HepG2 (cell line): ENCODE results near the gene PPP2R5B. TPM values are rescaled to one million over a fixed set of nuclear protein-coding genes. Genes with fewer than 3 reads are reported as not detected.

Experiments
- AGO2 ChIP-seq: fragments of 200-400 bp; formaldehyde crosslinking; optimal IDR thresholded peaks from 2 replicates; pipeline ENCODE3; 2017; ENCODE audit warnings: mild to moderate bottlenecking, low read depth, low read length, moderate library complexity
- ARNTL ChIP-seq: sonication (generic); formaldehyde crosslinking; IDR thresholded peaks from 2 replicates; pipeline ENCODE4 v1.4.0; 2020; ENCODE audit warnings: mild to moderate bottlenecking, missing genetic modification reagents
- FOXK1 ChIP-seq: sonication (generic); formaldehyde crosslinking; IDR thresholded peaks from 2 replicates; pipeline ENCODE4 v1.4.0; 2020; ENCODE audit warnings: low read depth, missing genetic modification reagents, borderline replicate concordance
- GLI4 ChIP-seq: sonication (generic); formaldehyde crosslinking; IDR thresholded peaks from 2 replicates; pipeline ENCODE4 v1.5.1; 2020; ENCODE audit warnings: missing genetic modification reagents, mild to moderate bottlenecking, moderate library complexity, borderline replicate concordance
- HNRNPH1 ChIP-seq: fragments of 200-400 bp; formaldehyde crosslinking; optimal IDR thresholded peaks from 2 replicates; pipeline ENCODE3; 2017; ENCODE audit warnings: mild to moderate bottlenecking, low read depth, low read length
- NFE2L1 ChIP-seq: sonication (generic); formaldehyde crosslinking; IDR thresholded peaks from 2 replicates; pipeline ENCODE4 v1.4.0; 2020; ENCODE audit warnings: missing genetic modification reagents, mild to moderate bottlenecking, borderline replicate concordance
- RAD21 ChIP-seq: fragments of 450-650 bp; formaldehyde crosslinking; IDR thresholded peaks from 2 replicates; pipeline ENCODE4 v1.5.0; 2020; ENCODE audit warnings: mild to moderate bottlenecking
- SMAD3 ChIP-seq: sonication (generic); formaldehyde crosslinking; IDR thresholded peaks from 2 replicates; pipeline ENCODE4 v1.4.0; 2020; ENCODE audit warnings: missing genetic modification reagents
- ZBTB21 ChIP-seq: sonication (generic); formaldehyde crosslinking; IDR thresholded peaks from 2 replicates; pipeline ENCODE4 v1.4.0; 2020; ENCODE audit warnings: missing genetic modification reagents
- ZMAT3 ChIP-seq: sonication (generic); formaldehyde crosslinking; conservative IDR thresholded peaks from 2 replicates; pipeline ENCODE4 v1.7.0; 2021; ENCODE audit warnings: missing genetic modification reagents
- ZNF264 ChIP-seq: sonication (generic); formaldehyde crosslinking; IDR thresholded peaks from 2 replicates; pipeline ENCODE4 v1.4.0; 2020; ENCODE audit warnings: missing genetic modification reagents
- ZNF605 ChIP-seq: sonication (generic); formaldehyde crosslinking; IDR thresholded peaks from 2 replicates; pipeline ENCODE4 v1.8.0; 2022; ENCODE audit warnings: mild to moderate bottlenecking, missing genetic modification reagents
- ZNF615 ChIP-seq: sonication (generic); formaldehyde crosslinking; IDR thresholded peaks from 2 replicates; pipeline ENCODE4 v1.5.0; 2020; ENCODE audit warnings: mild to moderate bottlenecking, missing genetic modification reagents, borderline replicate concordance
- ZNF773 ChIP-seq: sonication (generic); formaldehyde crosslinking; IDR thresholded peaks from 2 replicates; pipeline ENCODE4 v1.4.0; 2020; ENCODE audit warnings: missing genetic modification reagents, borderline replicate concordance
- ZNF776 ChIP-seq: sonication (generic); formaldehyde crosslinking; IDR thresholded peaks from 2 replicates; pipeline ENCODE4 v1.4.0; 2020; ENCODE audit warnings: mild to moderate bottlenecking, missing genetic modification reagents
- ZSCAN22 ChIP-seq: sonication (generic); formaldehyde crosslinking; IDR thresholded peaks from 2 replicates; pipeline ENCODE4 v1.4.0; 2020; ENCODE audit warnings: mild to moderate bottlenecking, missing genetic modification reagents
- polyA plus RNA-seq, 8 experiments: library from polyadenylated mRNA; depleted of rRNA in 3 of 8; stranded (reverse) in 7 of 8; unstranded in 1 of 8; fragments of >200 nt; fragmentation: Illumina TruSeq in 4 of 8; extraction: Trizol in 4 of 8; gene quantifications; 2 replicates each; pipeline versions ENCODE4 v1.2.1 to v1.2.3, GENCODE V29; 2011 to 2016; ENCODE audit warnings: low read depth in 4 of 8, missing spikeins in 1 of 8, mixed read lengths in 1 of 8; ENCODE audit not compliant: insufficient read depth in 1 of 8
- total RNA-seq, 5 experiments: library from RNA; depleted of rRNA; stranded (reverse); fragments of >200 nt; fragmentation: Illumina TruSeq; extraction: Trizol; gene quantifications; 2 replicates each; pipeline ENCODE4 v1.2.3, GENCODE V29; 2016; ENCODE audit warnings: low read depth in 1 of 5
- TF ChIP-seq, protein P1 (sequence below): sonication (generic); formaldehyde crosslinking; IDR thresholded peaks from 2 replicates; pipeline ENCODE4 v1.5.0; 2020; ENCODE audit warnings: mild to moderate bottlenecking, missing genetic modification reagents, moderate library complexity
- TF ChIP-seq, protein P2 (sequence below): sonication (generic); formaldehyde crosslinking; IDR thresholded peaks from 2 replicates; pipeline ENCODE4 v1.8.0; 2022; ENCODE audit warnings: mild to moderate bottlenecking, missing genetic modification reagents, borderline replicate concordance
- TF ChIP-seq, protein P3 (sequence below): sonication (generic); formaldehyde crosslinking; IDR thresholded peaks from 2 replicates; pipeline ENCODE4 v1.4.0; 2020; ENCODE audit warnings: mild to moderate bottlenecking, missing genetic modification reagents
- TF ChIP-seq, protein P4 (sequence below): sonication (generic); formaldehyde crosslinking; IDR thresholded peaks from 2 replicates; pipeline ENCODE4 v1.4.0; 2020; ENCODE audit warnings: low read depth, missing genetic modification reagents
- TF ChIP-seq, protein P5 (sequence below): sonication (generic); formaldehyde crosslinking; IDR thresholded peaks from 2 replicates; pipeline ENCODE4 v1.8.0; 2022; ENCODE audit warnings: missing genetic modification reagents, mild to moderate bottlenecking, borderline replicate concordance

PPP2R5B gene
- total and polyA plus RNA-seq, 2 of the 13 experiments (the other 11 are each of a cell fraction or from before 2014, with no cell fraction given), result 2.3 to 8.3 TPM

DNA sequence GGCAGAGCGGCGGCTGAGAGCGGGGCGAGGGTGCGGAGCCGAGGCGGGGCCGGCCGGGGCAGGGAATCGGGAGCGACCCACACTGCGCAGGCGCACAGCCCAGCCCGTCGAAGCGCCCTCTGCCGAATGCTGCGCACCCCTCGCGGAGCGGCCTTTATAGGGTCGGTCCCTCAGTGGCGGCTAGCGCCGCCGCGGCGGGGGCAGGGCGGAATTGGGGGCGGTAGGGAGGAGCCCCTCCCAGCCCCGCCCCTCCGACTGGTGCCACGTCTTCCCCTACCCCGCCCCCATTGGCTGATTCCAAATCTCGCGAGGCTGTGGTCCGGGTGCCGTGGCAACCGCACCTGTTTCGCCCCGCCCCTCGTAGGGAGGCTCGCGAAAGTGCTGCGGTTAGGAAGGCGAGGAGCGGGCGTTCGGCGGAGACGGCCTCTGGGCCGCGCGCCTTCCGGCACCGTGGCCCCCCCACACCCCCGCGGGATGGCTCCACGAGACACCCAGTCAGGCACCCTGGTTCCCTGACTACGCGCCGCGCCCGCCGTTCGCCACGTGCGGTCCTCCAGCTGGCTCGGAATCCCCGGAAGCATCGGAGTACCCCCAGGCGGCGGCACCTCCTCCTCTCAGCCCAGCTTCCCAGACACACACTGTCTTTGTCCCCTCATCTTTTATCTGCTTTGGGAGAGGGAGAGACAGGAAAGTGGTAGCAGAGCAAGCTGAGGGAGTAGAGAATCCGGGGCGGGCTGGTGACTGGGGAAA, 45.8 kb upstream of the PPP2R5B start, which contains the start of gene EHD1 (continued):
- TF ChIP-seq, protein P1, sequence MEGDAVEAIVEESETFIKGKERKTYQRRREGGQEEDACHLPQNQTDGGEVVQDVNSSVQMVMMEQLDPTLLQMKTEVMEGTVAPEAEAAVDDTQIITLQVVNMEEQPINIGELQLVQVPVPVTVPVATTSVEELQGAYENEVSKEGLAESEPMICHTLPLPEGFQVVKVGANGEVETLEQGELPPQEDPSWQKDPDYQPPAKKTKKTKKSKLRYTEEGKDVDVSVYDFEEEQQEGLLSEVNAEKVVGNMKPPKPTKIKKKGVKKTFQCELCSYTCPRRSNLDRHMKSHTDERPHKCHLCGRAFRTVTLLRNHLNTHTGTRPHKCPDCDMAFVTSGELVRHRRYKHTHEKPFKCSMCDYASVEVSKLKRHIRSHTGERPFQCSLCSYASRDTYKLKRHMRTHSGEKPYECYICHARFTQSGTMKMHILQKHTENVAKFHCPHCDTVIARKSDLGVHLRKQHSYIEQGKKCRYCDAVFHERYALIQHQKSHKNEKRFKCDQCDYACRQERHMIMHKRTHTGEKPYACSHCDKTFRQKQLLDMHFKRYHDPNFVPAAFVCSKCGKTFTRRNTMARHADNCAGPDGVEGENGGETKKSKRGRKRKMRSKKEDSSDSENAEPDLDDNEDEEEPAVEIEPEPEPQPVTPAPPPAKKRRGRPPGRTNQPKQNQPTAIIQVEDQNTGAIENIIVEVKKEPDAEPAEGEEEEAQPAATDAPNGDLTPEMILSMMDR (CRISPR knock-in tag), result peak; percentile 89
- TF ChIP-seq HNRNPH1 (no peak), FOXK1 (peak; percentile 64; the same call in 1 of the 2 replicates), AGO2 (peak; percentile 53), ZMAT3 (CRISPR knock-in tag) (peak; percentile 59; the same call in 1 of the 2 replicates), ZNF264 (no peak), SMAD3 (CRISPR knock-in tag) (peak; percentile 74; the same call in 1 of the 2 replicates), RAD21 (peak; percentile 77), ZSCAN22 (CRISPR knock-in tag) (no peak; the same call in 1 of the 2 replicates), ZBTB21 (CRISPR knock-in tag) (no peak), ZNF776 (peak; percentile 78; the same call in 1 of the 2 replicates), ARNTL (CRISPR knock-in tag) (0 out of 2 replicates have a peak, but pooled peaks have one; percentile 43), NFE2L1 (CRISPR knock-in tag) (no peak), GLI4 (CRISPR knock-in tag) (no peak), ZNF773 (CRISPR knock-in tag) (no peak), ZNF605 (CRISPR knock-in tag) (no peak; the same call in 1 of the 2 replicates), ZNF615 (CRISPR knock-in tag) (no peak)
- TF ChIP-seq, protein P2, sequence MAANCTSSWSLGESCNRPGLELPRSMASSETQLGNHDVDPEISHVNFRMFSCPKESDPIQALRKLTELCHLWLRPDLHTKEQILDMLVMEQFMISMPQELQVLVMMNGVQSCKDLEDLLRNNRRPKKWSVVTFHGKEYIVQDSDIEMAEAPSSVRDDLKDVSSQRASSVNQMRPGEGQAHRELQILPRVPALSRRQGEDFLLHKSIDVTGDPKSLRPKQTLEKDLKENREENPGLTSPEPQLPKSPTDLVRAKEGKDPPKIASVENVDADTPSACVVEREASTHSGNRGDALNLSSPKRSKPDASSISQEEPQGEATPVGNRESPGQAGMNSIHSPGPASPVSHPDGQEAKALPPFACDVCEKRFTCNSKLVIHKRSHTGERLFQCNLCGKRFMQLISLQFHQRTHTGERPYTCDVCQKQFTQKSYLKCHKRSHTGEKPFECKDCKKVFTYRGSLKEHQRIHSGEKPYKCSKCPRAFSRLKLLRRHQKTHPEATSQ, result 0 out of 2 replicates have a peak, but pooled peaks have one; percentile 72
- TF ChIP-seq, protein P3, sequence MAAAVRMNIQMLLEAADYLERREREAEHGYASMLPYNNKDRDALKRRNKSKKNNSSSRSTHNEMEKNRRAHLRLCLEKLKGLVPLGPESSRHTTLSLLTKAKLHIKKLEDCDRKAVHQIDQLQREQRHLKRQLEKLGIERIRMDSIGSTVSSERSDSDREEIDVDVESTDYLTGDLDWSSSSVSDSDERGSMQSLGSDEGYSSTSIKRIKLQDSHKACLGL, result peak; percentile 97
- TF ChIP-seq, protein P4, sequence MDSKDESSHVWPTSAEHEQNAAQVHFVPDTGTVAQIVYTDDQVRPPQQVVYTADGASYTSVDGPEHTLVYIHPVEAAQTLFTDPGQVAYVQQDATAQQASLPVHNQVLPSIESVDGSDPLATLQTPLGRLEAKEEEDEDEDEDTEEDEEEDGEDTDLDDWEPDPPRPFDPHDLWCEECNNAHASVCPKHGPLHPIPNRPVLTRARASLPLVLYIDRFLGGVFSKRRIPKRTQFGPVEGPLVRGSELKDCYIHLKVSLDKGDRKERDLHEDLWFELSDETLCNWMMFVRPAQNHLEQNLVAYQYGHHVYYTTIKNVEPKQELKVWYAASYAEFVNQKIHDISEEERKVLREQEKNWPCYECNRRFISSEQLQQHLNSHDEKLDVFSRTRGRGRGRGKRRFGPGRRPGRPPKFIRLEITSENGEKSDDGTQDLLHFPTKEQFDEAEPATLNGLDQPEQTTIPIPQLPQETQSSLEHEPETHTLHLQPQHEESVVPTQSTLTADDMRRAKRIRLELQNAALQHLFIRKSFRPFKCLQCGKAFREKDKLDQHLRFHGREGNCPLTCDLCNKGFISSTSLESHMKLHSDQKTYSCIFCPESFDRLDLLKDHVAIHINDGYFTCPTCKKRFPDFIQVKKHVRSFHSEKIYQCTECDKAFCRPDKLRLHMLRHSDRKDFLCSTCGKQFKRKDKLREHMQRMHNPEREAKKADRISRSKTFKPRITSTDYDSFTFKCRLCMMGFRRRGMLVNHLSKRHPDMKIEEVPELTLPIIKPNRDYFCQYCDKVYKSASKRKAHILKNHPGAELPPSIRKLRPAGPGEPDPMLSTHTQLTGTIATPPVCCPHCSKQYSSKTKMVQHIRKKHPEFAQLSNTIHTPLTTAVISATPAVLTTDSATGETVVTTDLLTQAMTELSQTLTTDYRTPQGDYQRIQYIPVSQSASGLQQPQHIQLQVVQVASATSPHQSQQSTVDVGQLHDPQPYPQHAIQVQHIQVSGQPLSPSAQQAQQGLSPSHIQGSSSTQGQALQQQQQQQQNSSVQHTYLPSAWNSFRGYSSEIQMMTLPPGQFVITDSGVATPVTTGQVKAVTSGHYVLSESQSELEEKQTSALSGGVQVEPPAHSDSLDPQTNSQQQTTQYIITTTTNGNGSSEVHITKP (CRISPR knock-in tag), result 0 out of 2 replicates have a peak, but pooled peaks have one; percentile 13
- TF ChIP-seq, protein P5, sequence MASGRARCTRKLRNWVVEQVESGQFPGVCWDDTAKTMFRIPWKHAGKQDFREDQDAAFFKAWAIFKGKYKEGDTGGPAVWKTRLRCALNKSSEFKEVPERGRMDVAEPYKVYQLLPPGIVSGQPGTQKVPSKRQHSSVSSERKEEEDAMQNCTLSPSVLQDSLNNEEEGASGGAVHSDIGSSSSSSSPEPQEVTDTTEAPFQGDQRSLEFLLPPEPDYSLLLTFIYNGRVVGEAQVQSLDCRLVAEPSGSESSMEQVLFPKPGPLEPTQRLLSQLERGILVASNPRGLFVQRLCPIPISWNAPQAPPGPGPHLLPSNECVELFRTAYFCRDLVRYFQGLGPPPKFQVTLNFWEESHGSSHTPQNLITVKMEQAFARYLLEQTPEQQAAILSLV (CRISPR knock-in tag), result peak; percentile 77; the same call in 1 of the 2 replicates
